GM19438 (cell line): Measurements from ENCODE around the gene C16orf92.

Experiments
- ATAC-seq: cut with Tn5 transposase; IDR thresholded peaks from one replicate; pipeline ENCODE4 v1.9.1; 2021; ENCODE audit warnings: low read depth; ENCODE audit not compliant: unreplicated experiment

Gene C16orf92

DNA sequence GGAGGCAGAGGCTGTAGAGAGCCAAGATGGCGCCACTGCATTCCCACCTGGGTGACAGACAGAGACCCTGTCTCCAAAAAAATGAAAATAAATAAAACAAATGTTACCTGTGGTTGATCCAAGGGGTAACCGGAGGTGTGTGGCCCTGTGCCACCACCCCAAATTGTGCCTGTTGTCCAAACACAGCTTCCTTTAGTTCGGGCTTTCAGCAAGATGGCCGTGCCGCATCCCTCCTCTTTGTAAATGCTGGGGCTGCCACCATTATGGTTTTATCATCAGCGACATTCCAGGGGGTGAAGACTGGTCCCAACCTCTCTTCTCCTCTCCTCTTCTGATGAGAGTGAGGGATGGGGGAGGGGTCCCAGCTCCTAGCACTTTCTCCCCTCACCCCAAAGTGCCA lies at the start of gene C16orf92:
Gene C16orf92, plus strand, starts transcription at position 312 of the 400 bp plus-strand sequence. CDS start 143 bp downstream, outside the sequence.
- ATAC-seq, result no peak

DNA sequence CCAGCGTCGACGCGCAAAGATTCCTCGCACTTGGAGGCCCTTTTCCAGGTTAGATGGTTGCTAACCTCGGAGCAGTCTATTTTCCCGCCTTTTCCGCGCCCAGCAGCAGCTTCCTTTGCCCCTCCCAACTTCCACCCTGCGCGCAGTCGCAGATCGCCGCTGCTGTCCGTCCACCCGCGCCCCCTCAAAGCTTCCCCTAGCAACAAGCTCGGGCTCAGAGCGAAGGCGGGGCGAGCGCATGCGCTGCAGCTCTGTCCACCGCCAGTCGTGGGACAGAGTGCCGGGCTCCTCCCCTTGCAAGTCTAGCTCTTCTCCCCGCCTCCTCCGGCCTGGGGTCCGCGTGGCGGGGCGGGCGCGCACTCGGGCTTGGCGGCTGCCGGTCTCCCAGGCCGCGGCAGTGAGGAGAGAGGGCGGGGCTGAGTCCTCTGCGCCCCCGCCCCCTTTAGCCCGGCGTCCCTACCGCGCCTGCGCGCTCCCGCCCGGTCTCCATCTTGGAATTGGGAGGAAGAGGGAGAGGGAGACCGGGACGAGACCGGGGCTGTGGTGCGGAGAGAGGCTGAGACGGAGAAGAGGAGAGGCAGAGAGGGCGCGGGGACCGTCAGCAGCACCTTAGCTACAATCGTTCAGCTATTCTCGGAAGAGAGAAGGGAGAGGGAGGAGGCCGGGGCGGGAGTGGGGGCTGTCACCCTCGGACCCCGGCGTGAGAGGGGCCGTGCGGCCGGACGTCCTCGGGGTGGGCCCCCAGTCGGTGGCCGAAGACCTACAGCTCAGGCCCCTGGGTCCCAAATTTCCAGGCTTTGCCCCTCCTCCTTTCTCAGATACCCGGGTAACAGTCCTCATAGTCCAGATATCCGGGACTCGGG lies 49.4 kb upstream of the C16orf92 start, which contains the start of gene TAOK2:
Gene TAOK2, plus strand, starts transcription at position 485 of the 863 bp plus-strand sequence. CDS start 3,905 bp downstream, outside the sequence.
- ATAC-seq, result peak; percentile 93

GRCh38 chr16:29974291-29975133 lies 48.5 kb upstream of the C16orf92 start:
- no peak for ATAC-seq

DNA sequence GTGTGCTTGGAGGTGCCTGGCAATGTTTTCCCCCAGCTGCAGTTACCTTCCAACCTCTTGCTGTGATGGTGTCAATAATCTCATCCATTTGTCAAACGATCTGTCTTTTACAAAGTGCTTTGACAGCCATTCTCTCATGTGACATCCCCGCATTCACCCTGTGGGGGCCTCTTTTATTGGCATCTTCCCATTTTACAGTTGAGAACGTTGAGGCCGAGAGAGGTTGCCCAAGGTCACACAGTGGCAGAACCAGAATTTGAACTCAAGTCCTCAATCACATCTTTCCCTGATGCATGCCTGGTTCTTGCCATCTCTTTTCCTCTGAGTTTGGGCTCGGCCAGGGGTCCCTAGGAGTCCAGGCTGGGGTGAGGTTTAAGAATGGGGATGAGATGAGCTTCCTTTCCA lies 47.9 kb upstream of the C16orf92 start:
- ATAC-seq, result no peak

- ATAC-seq, result no peak
Observed at GRCh38 chr16:29975811-29976511, 47.0 kb upstream of the C16orf92 start.

DNA sequence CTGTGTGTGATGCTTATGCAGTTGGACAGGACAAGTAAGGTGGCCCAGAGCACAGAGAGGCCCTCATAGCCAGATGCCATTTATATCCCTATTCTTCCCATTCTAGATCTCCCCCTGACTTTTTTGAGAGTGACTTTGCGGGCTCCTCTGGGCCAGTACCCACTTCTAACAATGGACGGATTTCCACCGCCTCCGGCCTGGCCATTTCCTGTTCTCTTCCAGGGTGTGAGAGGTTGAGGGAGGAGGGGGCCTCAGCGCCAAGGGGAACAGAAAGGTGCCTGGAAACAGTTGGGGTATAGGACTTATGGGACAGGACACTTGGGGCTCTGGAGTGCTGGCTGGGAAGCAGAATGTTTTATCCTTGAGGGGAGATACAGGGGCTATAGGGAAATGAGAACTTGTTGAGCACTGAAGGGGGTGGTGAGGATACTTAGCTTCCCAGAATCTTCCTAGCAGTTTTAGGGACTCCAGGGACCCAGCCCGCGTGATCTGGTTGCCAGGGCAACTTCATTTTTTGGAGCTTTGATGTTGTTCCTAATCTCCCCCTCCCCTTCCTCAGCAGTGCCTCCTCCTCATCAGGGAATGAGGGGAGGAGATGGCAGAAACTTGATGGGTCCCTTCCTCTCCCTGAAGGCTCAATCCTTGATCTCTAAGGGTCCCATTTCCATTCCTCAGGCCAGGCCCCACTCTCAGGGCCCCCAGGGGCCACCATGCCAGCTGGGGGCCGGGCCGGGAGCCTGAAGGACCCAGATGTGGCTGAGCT lies 45.8 kb upstream of the C16orf92 start:
- ATAC-seq, result no peak

DNA sequence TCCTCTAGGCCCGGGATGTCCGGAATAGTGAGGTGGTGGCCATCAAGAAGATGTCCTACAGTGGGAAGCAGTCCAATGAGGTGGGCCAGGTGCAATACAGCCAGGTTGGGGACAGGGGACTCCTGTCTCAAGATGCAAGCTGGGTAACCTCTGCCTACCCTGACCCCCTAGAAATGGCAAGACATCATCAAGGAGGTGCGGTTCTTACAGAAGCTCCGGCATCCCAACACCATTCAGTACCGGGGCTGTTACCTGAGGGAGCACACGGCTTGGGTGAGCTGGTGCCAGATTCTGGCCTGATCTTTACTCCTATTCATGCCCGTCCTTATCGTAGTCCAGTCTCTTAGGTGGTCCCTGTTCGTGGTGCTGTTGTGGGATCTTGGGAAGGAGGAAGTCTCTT lies 44.9 kb upstream of the C16orf92 start:
- ATAC-seq, result no peak

DNA sequence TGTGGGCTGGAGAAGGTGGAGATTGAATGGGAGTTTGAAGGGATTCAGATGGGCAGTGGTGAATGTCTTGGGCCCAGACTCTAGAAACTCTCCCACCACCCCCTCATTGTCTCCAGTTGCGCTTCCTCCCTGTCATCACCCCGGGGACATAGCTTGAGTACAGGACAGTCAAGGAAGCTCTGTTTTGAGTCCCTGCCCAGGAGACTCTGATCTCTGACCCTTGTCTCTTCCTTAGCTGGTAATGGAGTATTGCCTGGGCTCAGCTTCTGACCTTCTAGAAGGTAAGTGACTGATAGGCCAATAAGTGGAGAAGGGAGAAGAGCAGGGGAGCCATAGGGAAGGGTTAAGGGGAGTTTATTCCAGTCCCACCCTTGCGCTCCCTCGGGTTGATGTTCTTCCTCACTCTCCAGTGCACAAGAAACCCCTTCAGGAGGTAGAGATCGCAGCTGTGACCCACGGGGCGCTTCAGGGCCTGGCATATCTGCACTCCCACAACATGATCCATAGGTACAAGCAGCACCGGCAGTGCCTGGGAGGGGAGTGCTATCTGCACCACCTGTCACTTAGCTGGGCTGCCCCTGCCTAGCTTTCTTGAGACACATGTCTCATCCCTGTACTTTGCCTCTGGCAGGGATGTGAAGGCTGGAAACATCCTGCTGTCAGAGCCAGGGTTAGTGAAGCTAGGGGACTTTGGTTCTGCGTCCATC lies 44.3 kb upstream of the C16orf92 start:
- ATAC-seq, result no peak

DNA sequence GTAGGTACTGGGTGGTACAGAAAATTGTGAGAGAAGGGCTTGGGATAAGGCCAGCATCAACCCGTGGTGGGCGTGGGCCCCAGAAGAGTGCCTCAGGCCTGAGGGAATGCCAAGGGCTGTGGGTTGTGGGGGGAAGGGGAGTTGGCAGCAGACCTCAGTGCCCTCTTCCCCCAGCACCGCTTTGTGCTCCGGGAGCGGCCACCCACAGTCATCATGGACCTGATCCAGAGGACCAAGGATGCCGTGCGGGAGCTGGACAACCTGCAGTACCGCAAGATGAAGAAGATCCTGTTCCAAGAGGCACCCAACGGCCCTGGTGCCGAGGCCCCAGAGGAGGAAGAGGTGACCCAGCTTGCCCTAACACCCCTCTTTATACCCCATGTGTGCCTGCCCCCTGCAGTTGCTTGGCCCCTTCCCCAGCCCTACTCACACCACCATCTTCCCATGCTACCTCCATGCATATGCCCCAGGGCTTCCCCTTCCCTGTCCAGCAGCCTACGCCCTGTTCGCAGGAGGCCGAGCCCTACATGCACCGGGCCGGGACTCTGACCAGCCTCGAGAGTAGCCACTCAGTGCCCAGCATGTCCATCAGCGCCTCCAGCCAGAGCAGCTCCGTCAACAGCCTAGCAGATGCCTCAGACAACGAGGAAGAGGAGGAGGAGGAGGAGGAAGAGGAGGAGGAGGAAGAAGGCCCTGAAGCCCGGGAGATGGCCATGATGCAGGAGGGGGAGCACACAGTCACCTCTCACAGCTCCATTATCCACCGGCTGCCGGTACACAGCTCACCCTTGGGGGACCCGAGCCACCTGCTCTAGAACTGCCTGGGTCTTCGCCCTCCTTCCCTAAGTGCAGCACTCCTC lies 40.2 kb upstream of the C16orf92 start:
- no peak for ATAC-seq

DNA sequence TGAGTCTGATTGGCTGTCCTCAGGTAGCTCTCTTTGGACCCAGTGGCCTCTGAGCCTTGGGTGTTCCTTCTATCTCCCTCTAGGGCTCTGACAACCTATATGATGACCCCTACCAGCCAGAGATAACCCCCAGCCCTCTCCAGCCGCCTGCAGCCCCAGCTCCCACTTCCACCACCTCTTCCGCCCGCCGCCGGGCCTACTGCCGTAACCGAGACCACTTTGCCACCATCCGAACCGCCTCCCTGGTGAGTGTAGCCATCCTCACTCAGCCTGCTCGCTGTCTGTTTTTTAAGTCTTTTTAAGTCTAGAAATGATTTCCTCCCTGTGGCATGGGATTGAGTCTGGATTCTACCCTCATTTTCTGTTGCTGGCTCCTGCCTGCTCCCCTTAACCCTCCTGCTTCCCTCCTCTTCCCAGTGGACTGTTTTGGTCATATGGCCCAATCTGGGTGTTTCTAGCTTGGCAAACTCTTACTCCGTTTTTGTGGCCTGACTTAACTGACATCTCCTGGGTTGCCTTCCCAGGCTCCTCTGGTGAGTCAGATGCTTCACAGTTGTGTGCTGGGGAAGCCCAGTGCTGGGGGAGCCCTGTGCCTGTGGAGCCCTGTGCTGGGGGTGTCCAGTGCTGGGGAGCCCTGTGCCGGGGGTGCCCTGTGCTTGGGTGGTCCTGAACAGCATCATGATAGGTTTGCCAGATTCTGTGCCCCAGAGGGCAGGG lies 39.4 kb upstream of the C16orf92 start:
- no peak for ATAC-seq

- no peak for ATAC-seq
Observed at GRCh38 chr16:29984137-29984763, 38.7 kb upstream of the C16orf92 start.

DNA sequence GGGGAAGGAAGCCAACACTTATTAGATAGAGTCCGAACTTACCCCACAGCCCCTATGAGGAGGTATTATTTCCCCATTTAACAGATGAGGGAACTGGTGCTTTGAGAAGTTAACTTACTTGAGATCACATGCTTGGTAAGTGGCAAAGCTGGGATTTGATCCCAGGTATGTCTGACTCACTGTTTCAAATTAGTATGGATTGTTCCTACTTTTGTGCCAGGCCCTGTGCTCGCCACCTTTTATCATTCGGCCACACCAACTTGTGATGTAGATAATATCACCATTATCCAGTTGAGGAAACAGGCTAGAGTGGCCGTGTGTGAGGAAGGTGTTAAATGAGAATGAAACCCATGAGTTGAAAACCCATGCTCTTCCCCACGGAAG lies 38.2 kb upstream of the C16orf92 start:
- no peak for ATAC-seq

DNA sequence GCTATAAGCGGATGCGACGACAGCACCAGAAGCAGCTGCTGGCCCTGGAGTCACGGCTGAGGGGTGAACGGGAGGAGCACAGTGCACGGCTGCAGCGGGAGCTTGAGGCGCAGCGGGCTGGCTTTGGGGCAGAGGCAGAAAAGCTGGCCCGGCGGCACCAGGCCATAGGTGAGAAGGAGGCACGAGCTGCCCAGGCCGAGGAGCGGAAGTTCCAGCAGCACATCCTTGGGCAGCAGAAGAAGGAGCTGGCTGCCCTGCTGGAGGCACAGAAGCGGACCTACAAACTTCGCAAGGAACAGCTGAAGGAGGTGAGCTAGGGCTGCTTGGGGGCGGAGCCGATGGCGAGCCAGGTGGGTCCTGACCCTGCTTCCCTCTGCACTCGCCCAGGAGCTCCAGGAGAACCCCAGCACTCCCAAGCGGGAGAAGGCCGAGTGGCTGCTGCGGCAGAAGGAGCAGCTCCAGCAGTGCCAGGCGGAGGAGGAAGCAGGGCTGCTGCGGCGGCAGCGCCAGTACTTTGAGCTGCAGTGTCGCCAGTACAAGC lies 37.7 kb upstream of the C16orf92 start:
- ATAC-seq, result no peak

GRCh38 chr16:29986231-29986630 lies 36.8 kb upstream of the C16orf92 start:
- ATAC-seq, result no peak

DNA sequence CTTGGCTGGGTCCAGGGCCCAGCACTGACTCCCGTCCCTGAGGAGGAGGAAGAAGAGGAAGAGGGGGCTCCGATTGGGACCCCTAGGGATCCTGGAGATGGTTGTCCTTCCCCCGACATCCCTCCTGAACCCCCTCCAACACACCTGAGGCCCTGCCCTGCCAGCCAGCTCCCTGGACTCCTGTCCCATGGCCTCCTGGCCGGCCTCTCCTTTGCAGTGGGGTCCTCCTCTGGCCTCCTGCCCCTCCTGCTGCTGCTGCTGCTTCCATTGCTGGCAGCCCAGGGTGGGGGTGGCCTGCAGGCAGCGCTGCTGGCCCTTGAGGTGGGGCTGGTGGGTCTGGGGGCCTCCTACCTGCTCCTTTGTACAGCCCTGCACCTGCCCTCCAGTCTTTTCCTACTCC lies 36.1 kb upstream of the C16orf92 start:
- no peak for ATAC-seq

GRCh38 chr16:29987371-29988085 lies 35.5 kb upstream of the C16orf92 start:
- ATAC-seq, result no peak
